ENCODE results near the gene PIK3R3. TPM values are rescaled to one million over a fixed set of nuclear protein-coding genes. Genes with fewer than 3 reads are reported as not detected.

Gene PIK3R3
- total and polyA plus RNA-seq, 9 of the 15 experiments (the other 6 are each of a cell fraction or from before 2014, with no cell fraction given): 1.4 to 7.7 (median 4.6) TPM

DNA sequence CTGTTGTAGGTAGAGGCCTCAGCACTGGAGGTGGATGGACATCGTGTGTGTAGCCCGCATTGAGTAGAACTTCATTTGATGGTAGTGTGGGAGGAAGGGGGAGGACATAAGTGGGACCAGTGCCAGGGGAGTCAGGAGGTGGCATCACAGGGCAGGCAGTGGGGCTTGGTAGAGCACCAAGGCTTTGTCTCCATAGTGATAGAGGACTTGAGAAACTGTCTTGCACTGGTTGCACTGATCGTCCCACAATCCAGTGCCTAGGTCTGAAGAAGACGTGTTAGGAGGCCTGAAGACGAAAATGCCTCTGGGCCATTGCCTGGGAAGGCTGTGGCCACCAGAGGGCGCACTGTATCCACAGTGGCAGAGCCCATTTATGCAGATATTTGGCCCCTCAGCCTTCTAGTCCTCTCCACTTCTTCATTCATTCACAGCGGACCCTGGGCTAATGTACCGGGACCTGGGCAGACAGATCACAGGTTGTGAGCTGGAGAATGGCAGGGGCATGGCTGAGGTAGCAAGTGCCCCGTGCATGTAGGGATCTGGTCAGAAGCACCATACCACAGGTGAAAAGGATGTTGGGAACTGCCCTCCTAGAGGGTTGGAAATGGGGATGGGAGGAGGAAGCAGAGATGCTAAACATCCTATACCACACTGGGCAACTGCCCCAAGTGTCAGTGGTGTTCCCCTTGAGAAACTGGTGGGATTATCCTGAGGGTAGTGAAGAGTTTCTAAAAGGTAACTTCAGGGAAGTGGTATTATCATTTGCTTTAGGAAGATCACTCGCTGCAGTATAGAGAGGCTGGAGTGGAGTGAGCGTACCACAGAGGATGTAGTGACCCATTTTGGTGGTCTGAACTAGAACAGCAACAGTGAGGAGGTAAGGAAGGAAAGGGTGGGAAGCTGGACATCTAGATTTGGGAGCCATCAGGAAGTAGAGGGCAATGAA lies 95.3 kb downstream of the PIK3R3 start (continued):
- TF ChIP-seq, protein P1, sequence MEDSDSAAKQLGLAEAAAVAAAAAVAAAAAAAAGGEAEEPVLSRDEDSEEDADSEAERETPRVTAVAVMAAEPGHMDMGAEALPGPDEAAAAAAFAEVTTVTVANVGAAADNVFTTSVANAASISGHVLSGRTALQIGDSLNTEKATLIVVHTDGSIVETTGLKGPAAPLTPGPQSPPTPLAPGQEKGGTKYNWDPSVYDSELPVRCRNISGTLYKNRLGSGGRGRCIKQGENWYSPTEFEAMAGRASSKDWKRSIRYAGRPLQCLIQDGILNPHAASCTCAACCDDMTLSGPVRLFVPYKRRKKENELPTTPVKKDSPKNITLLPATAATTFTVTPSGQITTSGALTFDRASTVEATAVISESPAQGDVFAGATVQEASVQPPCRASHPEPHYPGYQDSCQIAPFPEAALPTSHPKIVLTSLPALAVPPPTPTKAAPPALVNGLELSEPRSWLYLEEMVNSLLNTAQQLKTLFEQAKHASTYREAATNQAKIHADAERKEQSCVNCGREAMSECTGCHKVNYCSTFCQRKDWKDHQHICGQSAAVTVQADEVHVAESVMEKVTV (CRISPR knock-in tag; IDR thresholded peaks at IDR 0.05): peak; percentile 100
- TF ChIP-seq GTF2F1 (IDR thresholded peaks at IDR 0.05; ENCODE audit: low read depth, low read length) (no peak), CEBPB (tag; IDR thresholded peaks at IDR 0.05) (no peak), NFATC3 (IDR thresholded peaks at IDR 0.05) (no peak), ZNF143 (CRISPR knock-in tag; IDR thresholded peaks at IDR 0.05) (0 out of 2 replicates have a peak, but pooled peaks have one; percentile 34), MAFK (IDR thresholded peaks at IDR 0.05; ENCODE audit: low read length) (peak; percentile 25; the same call in 1 of the 2 replicates), SMARCA4 (IDR thresholded peaks at IDR 0.05) (no peak), HOXB6 (CRISPR knock-in tag; IDR thresholded peaks at IDR 0.05; ENCODE audit: borderline replicate concordance) (no peak; the same call in 1 of the 2 replicates), FOXA1 (IDR thresholded peaks at IDR 0.05; ENCODE audit: borderline replicate concordance) (no peak), XRCC5 (IDR thresholded peaks at IDR 0.05; ENCODE audit: low read depth, low read length) (peak; percentile 89), POLR2AphosphoS2 (IDR thresholded peaks at IDR 0.05; ENCODE audit: low read length) (peak; percentile 63; the same call in 1 of the 2 replicates), ZNF589 (CRISPR knock-in tag; IDR thresholded peaks at IDR 0.05; ENCODE audit: low read depth) (no peak), ZNF583 (CRISPR knock-in tag; IDR thresholded peaks at IDR 0.05) (0 out of 2 replicates have a peak, but pooled peaks have one; percentile 20), ZNF764 (CRISPR knock-in tag; IDR thresholded peaks at IDR 0.05; ENCODE audit: low read depth) (no peak), TOE1 (IDR thresholded peaks at IDR 0.05; ENCODE audit: borderline replicate concordance) (peak; percentile 30; the same call in 1 of the 2 replicates), TOE1 (CRISPR knock-in tag; IDR thresholded peaks at IDR 0.05; ENCODE audit: borderline replicate concordance, low read depth) (0 out of 2 replicates have a peak, but pooled peaks have one; percentile 73), CREB1 (IDR thresholded peaks at IDR 0.05) (no peak), CREB1 (CRISPR knock-in tag; IDR thresholded peaks at IDR 0.05) (no peak; the same call in 1 of the 2 replicates), SREBF2 (CRISPR knock-in tag; IDR thresholded peaks at IDR 0.05) (no peak), MYNN (IDR thresholded peaks at IDR 0.05) (peak; percentile 86), MYNN (CRISPR knock-in tag; IDR thresholded peaks at IDR 0.05) (no peak), ZEB2 (IDR thresholded peaks at IDR 0.05) (no peak), FOSL1 (tag; conservative IDR thresholded peaks at IDR 0.05) (no peak), CREM (IDR thresholded peaks at IDR 0.05; ENCODE audit: low read depth) (peak; percentile 46; the same call in 1 of the 2 replicates), ZNF444 (CRISPR knock-in tag; IDR thresholded peaks at IDR 0.05) (no peak)
- TF ChIP-seq, protein P2, sequence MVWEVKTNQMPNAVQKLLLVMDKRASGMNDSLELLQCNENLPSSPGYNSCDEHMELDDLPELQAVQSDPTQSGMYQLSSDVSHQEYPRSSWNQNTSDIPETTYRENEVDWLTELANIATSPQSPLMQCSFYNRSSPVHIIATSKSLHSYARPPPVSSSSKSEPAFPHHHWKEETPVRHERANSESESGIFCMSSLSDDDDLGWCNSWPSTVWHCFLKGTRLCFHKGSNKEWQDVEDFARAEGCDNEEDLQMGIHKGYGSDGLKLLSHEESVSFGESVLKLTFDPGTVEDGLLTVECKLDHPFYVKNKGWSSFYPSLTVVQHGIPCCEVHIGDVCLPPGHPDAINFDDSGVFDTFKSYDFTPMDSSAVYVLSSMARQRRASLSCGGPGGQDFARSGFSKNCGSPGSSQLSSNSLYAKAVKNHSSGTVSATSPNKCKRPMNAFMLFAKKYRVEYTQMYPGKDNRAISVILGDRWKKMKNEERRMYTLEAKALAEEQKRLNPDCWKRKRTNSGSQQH (CRISPR knock-in tag; IDR thresholded peaks at IDR 0.05): no peak; the same call in 1 of the 2 replicates
- TF ChIP-seq, protein P3, sequence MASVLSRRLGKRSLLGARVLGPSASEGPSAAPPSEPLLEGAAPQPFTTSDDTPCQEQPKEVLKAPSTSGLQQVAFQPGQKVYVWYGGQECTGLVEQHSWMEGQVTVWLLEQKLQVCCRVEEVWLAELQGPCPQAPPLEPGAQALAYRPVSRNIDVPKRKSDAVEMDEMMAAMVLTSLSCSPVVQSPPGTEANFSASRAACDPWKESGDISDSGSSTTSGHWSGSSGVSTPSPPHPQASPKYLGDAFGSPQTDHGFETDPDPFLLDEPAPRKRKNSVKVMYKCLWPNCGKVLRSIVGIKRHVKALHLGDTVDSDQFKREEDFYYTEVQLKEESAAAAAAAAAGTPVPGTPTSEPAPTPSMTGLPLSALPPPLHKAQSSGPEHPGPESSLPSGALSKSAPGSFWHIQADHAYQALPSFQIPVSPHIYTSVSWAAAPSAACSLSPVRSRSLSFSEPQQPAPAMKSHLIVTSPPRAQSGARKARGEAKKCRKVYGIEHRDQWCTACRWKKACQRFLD (CRISPR knock-in tag; IDR thresholded peaks at IDR 0.05): no peak

Measured in K562 (cell line).